ENCODE data around the gene TSSK2.

The TSSK2 gene

DNA sequence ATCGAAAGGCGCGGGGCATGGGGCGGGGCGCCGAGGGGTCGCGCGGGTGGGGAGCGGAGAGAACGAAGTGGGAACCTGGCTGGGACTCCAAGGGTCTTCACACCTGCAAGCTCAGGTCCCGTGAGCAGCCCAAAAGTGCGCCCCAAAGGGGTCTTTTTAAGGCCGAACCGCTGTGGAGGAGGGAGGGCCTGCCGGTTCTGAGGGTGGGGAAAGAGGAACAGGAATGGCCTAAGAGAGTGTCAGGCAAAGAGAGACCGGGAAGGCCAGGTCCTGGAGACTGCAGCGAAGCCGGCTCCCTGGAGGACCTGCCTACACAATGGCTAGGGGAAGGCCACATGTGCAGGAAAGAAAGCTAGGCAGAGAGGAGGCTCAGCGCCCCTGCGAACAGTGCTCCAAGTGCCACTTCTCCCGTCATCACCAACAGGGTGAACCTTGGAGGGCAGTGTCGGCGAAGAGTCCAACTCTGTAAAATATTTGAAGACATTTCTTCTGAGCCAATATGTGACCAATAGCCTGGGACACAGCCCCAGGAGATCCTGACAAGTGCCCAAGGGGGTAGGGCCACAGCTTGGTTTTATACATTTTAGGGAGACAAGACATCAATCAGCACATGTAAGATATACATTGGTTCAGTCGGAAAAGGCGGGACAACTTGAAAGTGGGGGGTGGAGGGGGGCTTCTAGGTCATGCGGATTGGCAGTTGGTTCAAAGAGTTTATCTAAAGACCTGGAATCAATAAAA lies 8.2 kb upstream of the TSSK2 start:
- in situ Hi-C loops (cut with MboI; ENCODE audit: low sequenced_read_pairs): no loop called here

DNA sequence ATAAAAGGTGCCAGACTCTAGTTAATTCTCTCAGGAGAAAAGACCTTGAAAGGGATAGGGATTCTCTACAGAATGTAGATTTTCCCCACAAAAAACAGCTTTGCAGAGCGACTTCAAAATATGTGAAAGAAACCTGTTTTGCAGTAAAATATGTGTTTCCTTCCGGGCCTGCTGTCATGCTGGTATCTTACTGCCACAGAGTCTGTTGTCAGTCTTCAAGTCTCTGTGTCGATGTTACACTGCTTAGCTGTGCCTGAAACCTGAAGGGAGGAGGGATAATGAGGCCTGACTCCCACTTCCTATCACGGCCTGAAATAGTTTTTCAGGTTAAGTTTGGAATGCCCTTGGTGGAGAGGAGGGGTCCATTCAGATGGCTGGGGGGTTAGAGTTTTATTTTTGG lies 7.2 kb upstream of the TSSK2 start:
- in situ Hi-C loops (cut with MboI; ENCODE audit: low sequenced_read_pairs): no loop called here

GRCh38 chr22:19124377-19124776 lies 6.7 kb upstream of the TSSK2 start:
- in situ Hi-C loops (cut with MboI; ENCODE audit: low sequenced_read_pairs): no loop called here

DNA sequence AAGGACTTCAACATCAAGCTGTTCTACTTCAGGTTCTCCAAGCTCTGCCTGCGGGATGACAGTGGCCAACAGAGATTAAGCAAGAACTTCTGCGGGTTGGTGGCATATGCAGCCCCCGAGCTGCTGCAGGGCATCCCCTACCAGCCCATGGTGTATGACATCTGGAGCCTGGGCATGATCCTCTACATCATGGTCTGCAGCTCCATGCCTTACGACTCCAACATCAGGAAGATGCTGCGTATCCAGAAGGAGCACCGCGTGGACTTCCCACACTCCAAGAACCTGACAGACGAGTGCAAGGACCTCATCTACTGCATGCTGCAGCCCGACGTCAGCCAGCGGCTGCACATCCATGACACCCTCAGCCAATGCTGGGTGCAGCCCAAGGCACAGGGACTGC lies 6.1 kb upstream of the TSSK2 start:
- in situ Hi-C loops (cut with MboI; ENCODE audit: low sequenced_read_pairs): no loop called here

DNA sequence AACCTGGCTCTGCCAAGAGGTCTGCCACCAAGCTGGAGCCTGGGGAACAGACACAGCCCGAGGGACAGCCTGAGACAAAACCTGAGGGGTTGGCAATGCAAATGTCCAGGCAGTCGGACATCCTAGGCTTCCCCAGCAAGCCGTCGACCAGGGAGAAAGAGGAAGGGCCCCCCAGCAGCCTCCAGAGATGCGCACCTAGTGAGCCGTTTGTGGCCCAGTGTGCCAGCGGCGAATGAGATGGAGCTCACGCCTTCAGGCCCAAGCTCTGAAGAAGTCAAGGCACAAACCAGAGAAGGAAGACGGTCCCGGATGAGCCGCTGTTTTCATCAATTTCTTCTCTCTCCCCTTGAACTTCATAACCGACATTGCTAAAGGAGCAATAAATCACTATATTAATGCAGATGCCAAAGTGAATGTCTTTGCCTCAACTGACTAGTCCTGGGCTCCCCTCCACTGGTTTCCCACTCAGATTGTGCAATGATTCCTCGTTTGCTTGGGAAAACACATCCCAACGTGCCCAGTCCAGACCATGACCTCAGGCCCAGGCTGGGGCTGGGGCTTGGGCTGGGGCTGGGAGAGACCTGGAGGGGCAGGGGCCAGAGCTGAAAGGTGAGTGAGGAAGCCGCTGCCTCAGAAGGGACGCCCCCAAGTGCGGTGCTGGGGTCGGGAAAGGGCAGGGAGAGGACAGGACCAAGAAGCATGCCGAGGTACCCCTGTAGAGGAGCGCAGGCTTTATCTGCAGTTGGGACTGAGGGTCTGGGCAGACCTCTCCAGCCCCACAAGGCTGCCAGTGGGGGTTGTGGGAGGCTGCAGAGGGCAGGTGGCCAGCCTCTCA lies 5.4 kb upstream of the TSSK2 start:
- in situ Hi-C loops (cut with MboI; ENCODE audit: low sequenced_read_pairs): no loop called here

- in situ Hi-C loops (cut with MboI; ENCODE audit: low sequenced_read_pairs): no loop called here
These were observed 4.5 kb upstream of the TSSK2 start for GRCh38 chr22:19126309-19127273.

- in situ Hi-C loops (cut with MboI; ENCODE audit: low sequenced_read_pairs): no loop called here
These were observed 3.6 kb upstream of the TSSK2 start for GRCh38 chr22:19127329-19128008.

DNA sequence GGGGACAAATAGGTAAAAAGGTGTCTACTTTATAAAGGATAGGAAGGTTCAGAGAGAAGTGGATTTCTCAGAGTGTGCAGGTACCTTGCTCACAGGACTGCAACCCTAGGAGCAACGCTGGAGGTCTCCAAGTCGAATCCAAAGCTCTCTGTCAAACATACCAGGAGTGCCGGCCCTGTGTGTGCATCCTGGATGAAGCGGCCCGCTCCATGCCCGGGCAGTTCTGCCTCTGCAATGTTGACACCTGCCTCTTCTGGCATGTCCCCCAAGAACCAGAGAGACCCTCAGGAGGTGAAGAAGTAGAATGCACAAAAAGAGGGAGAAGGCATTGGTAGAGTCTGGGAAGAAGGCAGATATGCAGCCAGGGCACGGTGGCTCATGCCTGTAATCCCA lies 3.1 kb upstream of the TSSK2 start:
- in situ Hi-C loops (cut with MboI; ENCODE audit: low sequenced_read_pairs): no loop called here

DNA sequence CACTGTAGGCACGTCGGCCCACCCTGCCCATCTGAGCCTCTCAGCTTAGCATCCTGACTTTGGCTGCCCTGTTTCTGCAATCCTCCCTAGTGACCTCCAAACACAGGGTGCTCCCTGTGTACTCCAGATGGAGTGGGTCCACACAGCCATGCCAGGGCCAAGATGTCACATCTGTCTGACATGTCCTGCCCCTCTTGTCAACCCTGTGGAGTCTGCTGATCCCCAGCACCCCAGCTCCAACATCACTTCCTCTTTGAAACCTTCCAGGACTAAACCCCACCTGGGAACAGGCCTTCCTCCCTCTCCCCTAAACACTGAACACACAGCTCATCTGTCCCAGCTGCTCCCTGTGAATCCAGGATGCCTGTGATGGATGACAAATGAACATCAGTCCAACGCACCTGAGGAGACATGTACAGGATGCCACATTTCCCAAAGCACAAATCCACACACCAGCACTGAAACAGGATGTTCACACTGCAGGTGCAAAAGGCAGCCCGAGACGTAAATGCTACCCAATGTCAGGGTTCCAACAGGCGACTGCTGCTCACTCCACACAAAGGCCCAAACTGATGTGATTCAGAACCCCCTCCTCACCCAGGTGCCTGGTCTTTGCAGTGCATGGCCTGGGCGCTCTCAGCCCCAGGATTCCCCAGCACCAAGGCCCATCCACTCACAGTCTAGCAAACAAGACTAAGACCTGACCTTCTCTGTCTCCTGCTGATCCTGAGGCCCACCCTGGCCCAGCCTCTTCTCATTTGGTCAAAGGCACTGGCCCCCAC lies 2.0 kb upstream of the TSSK2 start:
- in situ Hi-C loops (cut with MboI; ENCODE audit: low sequenced_read_pairs): no loop called here

DNA sequence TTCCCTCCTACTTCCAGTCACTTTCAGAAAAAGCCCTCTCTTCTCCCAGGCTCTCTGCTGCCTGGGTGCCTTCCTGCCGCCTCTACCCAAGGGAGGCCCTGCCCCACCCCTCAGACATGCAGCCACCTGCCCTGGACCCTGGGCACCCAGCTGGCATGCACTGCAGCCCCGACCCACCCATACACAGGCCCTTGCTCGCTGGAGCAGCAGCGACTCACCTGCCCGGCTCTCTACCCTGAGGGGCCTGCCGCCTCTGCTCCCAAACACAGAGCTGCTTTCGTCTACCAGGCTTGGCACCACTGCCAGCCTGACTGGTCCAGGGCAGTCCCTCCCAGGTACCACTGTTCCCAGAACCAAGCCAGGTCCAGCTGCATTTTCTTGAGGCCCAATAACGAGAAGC lies 1.2 kb upstream of the TSSK2 start:
- in situ Hi-C loops (cut with MboI; ENCODE audit: low sequenced_read_pairs): no loop called here

DNA sequence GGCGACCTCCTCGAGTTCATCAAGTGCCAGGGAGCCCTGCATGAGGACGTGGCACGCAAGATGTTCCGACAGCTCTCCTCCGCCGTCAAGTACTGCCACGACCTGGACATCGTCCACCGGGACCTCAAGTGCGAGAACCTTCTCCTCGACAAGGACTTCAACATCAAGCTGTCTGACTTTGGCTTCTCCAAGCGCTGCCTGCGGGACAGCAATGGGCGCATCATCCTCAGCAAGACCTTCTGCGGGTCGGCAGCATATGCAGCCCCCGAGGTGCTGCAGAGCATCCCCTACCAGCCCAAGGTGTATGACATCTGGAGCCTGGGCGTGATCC lies 542 bp downstream of the TSSK2 start:
- in situ Hi-C loops (cut with MboI; ENCODE audit: low sequenced_read_pairs): no loop called here

- in situ Hi-C loops (cut with MboI; ENCODE audit: low sequenced_read_pairs): no loop called here
These were observed 1.0 kb downstream of the TSSK2 start for GRCh38 chr22:19132153-19132552.

- in situ Hi-C loops (cut with MboI; ENCODE audit: low sequenced_read_pairs): no loop called here
These were observed 1.7 kb downstream of the TSSK2 start for GRCh38 chr22:19132693-19133400.

DNA sequence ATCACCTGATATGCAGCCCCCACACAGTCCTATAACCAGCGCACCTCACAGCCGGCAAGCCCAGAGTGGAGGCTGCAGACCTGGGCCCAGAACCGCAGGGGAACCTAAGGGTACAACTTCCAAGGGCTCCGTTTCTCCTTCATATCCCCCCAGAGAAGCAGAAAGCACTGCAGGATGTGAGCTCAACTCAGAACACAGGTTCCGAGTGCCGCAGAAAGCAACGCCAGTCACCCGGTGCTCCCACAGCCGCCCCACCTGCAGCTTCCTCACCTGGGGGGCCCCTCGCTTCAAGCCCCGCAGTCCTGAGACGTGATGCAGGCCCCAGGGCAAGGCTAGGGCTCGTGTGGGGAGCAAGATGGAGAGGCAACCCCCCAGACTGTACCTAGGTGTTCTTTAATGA lies 2.5 kb downstream of the TSSK2 start:
- in situ Hi-C loops (cut with MboI; ENCODE audit: low sequenced_read_pairs): no loop called here

- in situ Hi-C loops (cut with MboI; ENCODE audit: low sequenced_read_pairs): no loop called here
These were observed 3.2 kb downstream of the TSSK2 start for GRCh38 chr22:19134176-19134831.

DNA sequence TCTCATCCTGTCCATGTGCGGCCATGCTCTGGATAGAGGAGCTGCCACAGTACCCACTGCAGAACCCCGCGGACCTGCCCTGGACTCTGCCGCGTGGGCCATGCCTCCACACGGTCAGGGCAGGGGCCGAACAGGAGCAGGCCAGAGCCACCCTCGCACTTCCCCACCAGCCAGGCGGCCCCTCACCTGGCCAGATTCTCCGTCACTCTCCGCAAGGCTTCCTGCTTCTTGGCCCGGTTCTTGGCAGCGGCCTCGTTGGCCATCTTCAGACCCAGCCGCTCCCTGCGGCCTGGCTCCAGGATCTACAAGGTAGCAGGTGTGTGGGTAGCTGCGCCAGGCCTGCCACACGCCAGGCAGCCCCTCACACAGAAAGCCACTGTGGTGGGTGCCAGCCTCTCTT lies 3.8 kb downstream of the TSSK2 start:
- in situ Hi-C loops (cut with MboI; ENCODE audit: low sequenced_read_pairs): no loop called here

- in situ Hi-C loops (cut with MboI; ENCODE audit: low sequenced_read_pairs): no loop called here
These were observed 5.8 kb downstream of the TSSK2 start for GRCh38 chr22:19136915-19137314.

GRCh38 chr22:19137384-19138216 lies 6.5 kb downstream of the TSSK2 start:
- in situ Hi-C loops (cut with MboI; ENCODE audit: low sequenced_read_pairs): no loop called here

Measured in HL-60/S4 treated with phorbol 12-myristate 13-acetate at 8.2 ng/mL for 4 days and 3 days (cell line).